ENCODE measurements around the gene IL16. TPM values are rescaled to one million over a fixed set of nuclear protein-coding genes. Genes with fewer than 3 reads are reported as not detected.

IL16 gene
- total and polyA plus RNA-seq, 9 of the 15 experiments (the other 6 are each of a cell fraction or from before 2014, with no cell fraction given), result 1.4 to 18.8 (median 10.6) TPM

DNA sequence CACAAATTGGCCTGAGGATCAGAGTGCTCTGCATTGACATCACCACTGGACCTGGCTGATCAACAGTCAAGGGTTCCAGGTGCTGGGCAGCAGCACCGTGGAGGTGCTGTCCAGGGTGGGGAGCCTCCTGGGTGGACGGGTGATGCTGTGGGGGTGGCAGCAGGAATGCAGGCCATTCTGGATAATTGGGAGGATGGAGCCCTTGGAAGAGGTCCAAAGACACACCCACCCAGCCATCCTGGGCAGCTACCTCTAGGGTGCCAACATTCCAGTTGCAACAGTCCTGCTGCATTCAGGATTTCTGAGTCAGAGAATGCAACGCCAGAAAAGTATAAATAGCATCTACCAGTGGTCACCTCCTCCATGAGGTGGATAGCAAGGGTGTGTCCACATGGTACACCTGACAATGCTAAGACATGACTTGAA, 100.5 kb downstream of the IL16 start:
- Histone ChIP-seq H3K9me1 (ENCODE audit: control insufficient read depth, insufficient read depth, low read length) (no peaks in the 10 kb centered on the region), H2AFZ (ENCODE audit: low read depth, low read length) (no peak overlapping the region), H3K27me3 (ENCODE audit: control insufficient read depth in 2 of 2, insufficient read depth in 2 of 2, low read length in 2 of 2) (no peaks in the 10 kb centered on the region), H3K4me1 (replicated peaks in 1 of 2; ENCODE audit: control insufficient read depth in 2 of 2, insufficient read depth in 2 of 2, low read length in 2 of 2) (no peaks in the 10 kb centered on the region), H3K27ac (ENCODE audit: extremely low read depth, low read depth, low read length) (no peak overlapping the region), H3K36me3 (ENCODE audit: control insufficient read depth, insufficient read depth, low read length) (no peaks in the 10 kb centered on the region; the same call in 2 of the 3 replicates), H3K9ac (ENCODE audit: insufficient read depth in 1 of 2, low read depth in 2 of 2, low read length in 2 of 2) (no peak overlapping the region), H3K79me2 (ENCODE audit: control insufficient read depth, insufficient read depth, low read length) (no peaks in the 10 kb centered on the region), H3K4me3 (no peak overlapping the region), H3K4me2 (ENCODE audit: insufficient read depth, low read length) (no peak overlapping the region), H3K9me3 (replicated peaks; ENCODE audit: control insufficient read depth, insufficient read depth, low read depth, low read length) (no peaks in the 10 kb centered on the region), H4K20me1 (replicated peaks; ENCODE audit: control insufficient read depth, insufficient read depth, low read length) (no peaks in the 10 kb centered on the region)
- CTCF ChIA-PET (ENCODE audit: low intra/inter-chr PET ratio), result no interaction called here
- in situ Hi-C loops (cut with MboI) (no loop called here), intact Hi-C loops (cut with micrococcal nuclease) (no loop called here)
- no peak for DNase-seq (ENCODE audit: extremely low read depth in 1 of 4, low spot score in 3 of 4)
- POLR2A ChIA-PET, result interaction anchor here (0.7 kb wide), 1 partner anchor 98 kb away, joined by 3 read pairs; no protein-coding TSS in a partner anchor
- TF ChIP-seq GTF2F1 (IDR thresholded peaks at IDR 0.05; ENCODE audit: low read depth, low read length), result no peak
- no peak for TF ChIP-seq RBFOX2 (IDR thresholded peaks at IDR 0.05; ENCODE audit: low read depth, low read length)
- no peak for TF ChIP-seq TCF15 (CRISPR knock-in tag; IDR thresholded peaks at IDR 0.05)
- no peak for TF ChIP-seq HNRNPK (IDR thresholded peaks at IDR 0.05; ENCODE audit: low read depth, low read length, poor library complexity, severe bottlenecking)
- TF ChIP-seq SPI1 (IDR thresholded peaks at IDR 0.05; ENCODE audit: borderline replicate concordance, low read depth, low read length), result no peak
- FAIRE-seq, result no peak
- BruUV-seq (replicated peaks), result no TSS peak
- ATAC-seq, result no peak
- WGBS (ENCODE audit: insufficient coverage, low coverage, missing lambda C conversion rate), result 24% methylated on average over 3 of the region's 3 CpGs
